Calu3 (cell line): ENCODE measurements around the gene ACSM3. TPM values are rescaled to one million over a fixed set of nuclear protein-coding genes. Genes with fewer than 3 reads are reported as not detected.

Experiments
- BruUV-seq: library from RNA; stranded (reverse); fragments of 400-500 nt; replicated peaks from 2 replicates; lab custom pipeline; 2021; lab: Mats Ljungman, UMichigan
- CTCF ChIA-PET: fragments of 300-600 bp; sonication (Branson Sonifier 250); formaldehyde crosslinking; loops from one replicate; lab custom pipeline; 2022; ENCODE audit warnings: antibody characterized with exemption; lab: Charles Lee
- DNase-seq: peaks from one replicate; pipeline ENCODE4 v3.0.0; 2022
- H3K27ac Mint-ChIP-seq: one replicate; pipeline ENCODE4 v1.8.0; 2022; ENCODE audit warnings: mixed read lengths; ENCODE audit not compliant: unreplicated experiment
- H3K27me3 Mint-ChIP-seq: one replicate; pipeline ENCODE4 v1.8.0; 2022; ENCODE audit warnings: mixed read lengths; ENCODE audit not compliant: unreplicated experiment
- H3K36me3 Mint-ChIP-seq: one replicate; pipeline ENCODE4 v1.8.0; 2022; ENCODE audit warnings: mild to moderate bottlenecking, moderate library complexity, mixed read lengths; ENCODE audit not compliant: insufficient read depth, unreplicated experiment
- H3K4me1 Mint-ChIP-seq: one replicate; pipeline ENCODE4 v1.8.0; 2022; ENCODE audit warnings: mild to moderate bottlenecking, low read depth, mixed read lengths; ENCODE audit not compliant: unreplicated experiment
- H3K4me3 Mint-ChIP-seq: one replicate; pipeline ENCODE4 v1.8.0; 2022; ENCODE audit warnings: mild to moderate bottlenecking, low read depth, moderate library complexity, mixed read lengths; ENCODE audit not compliant: unreplicated experiment
- H3K9me3 Mint-ChIP-seq: one replicate; pipeline ENCODE4 v1.8.0; 2022; ENCODE audit warnings: low read depth, mixed read lengths; ENCODE audit not compliant: unreplicated experiment
- CTCF ChIP-seq: fragments of 200-600 bp; IDR thresholded peaks from one replicate; pipeline ENCODE4 v1.8.0; 2022; ENCODE audit warnings: antibody characterized with exemption; ENCODE audit not compliant: unreplicated experiment
- intact Hi-C: fragments of 100-400 bp; cut with micrococcal nuclease; formaldehyde crosslinking; loops from one replicate; pipeline ENCODE4 v1.10.0; 2022; ENCODE audit not compliant: unreplicated experiment
- total RNA-seq: library from RNA; stranded (reverse); gene quantifications from 2 replicates; pipeline ENCODE4 v1.2.3, GENCODE V29; 2022

Gene ACSM3
- total RNA-seq, 1 experiment from 2014 or later: 49.5 TPM

- no TSS peak for BruUV-seq
- H3K36me3 Mint-ChIP-seq: no peaks in the 10 kb centered on the region
- no peak for DNase-seq
- H3K27ac Mint-ChIP-seq: no peak overlapping the region
- intact Hi-C loops: no loop called here
- CTCF ChIA-PET: no interaction called here
- peaks cover 13% of the 10 kb centered on the region for H3K4me1 Mint-ChIP-seq
- no peak overlapping the region for H3K4me3 Mint-ChIP-seq
- H3K9me3 Mint-ChIP-seq: no peaks in the 10 kb centered on the region
- TF ChIP-seq CTCF: no peak
- no peaks in the 10 kb centered on the region for H3K27me3 Mint-ChIP-seq
These were observed 74.4 kb downstream of the ACSM3 start for GRCh38 chr16:20838240-20838639.

GRCh38 chr16:20839504-20839903 lies 75.7 kb downstream of the ACSM3 start:
- Mint-ChIP-seq H3K4me3 (no peak overlapping the region), H3K9me3 (no peaks in the 10 kb centered on the region), H3K27ac (no peak overlapping the region), H3K36me3 (no peaks in the 10 kb centered on the region), H3K4me1 (peaks cover 13% of the 10 kb centered on the region), H3K27me3 (no peaks in the 10 kb centered on the region)
- intact Hi-C loops: no loop called here
- CTCF ChIA-PET: no interaction called here
- DNase-seq: no peak
- BruUV-seq: no TSS peak
- TF ChIP-seq CTCF: no peak

GRCh38 chr16:20844054-20844453 lies 80.2 kb downstream of the ACSM3 start:
- TF ChIP-seq CTCF: no peak
- intact Hi-C loops: no loop called here
- H3K4me3 Mint-ChIP-seq: no peak overlapping the region
- DNase-seq: no peak
- CTCF ChIA-PET: no interaction called here
- H3K9me3 Mint-ChIP-seq: no peaks in the 10 kb centered on the region
- BruUV-seq: no TSS peak
- H3K4me1 Mint-ChIP-seq: peaks cover 6% of the 10 kb centered on the region
- no peaks in the 10 kb centered on the region for H3K27me3 Mint-ChIP-seq
- no peak overlapping the region for H3K27ac Mint-ChIP-seq
- peaks cover 13% of the 10 kb centered on the region for H3K36me3 Mint-ChIP-seq

- Mint-ChIP-seq H3K4me3 (no peak overlapping the region), H3K27ac (no peak overlapping the region), H3K36me3 (peaks cover 13% of the 10 kb centered on the region), H3K27me3 (no peaks in the 10 kb centered on the region), H3K9me3 (no peaks in the 10 kb centered on the region), H3K4me1 (peaks cover 1% of the 10 kb centered on the region)
- CTCF ChIA-PET: no interaction called here
- DNase-seq: no peak
- TF ChIP-seq CTCF: no peak
- no TSS peak for BruUV-seq
- intact Hi-C loops: no loop called here
These were observed 80.8 kb downstream of the ACSM3 start for GRCh38 chr16:20844588-20844987.
